ENCODE data around the gene TMEM178A. TPM values are rescaled to one million over a fixed set of nuclear protein-coding genes. Genes with fewer than 3 reads are reported as not detected.
"Not testable (repeated sequence)": the region's sequence is repeated elsewhere in the genome, so short reads cannot be mapped to it uniquely, and the experiment has no call there.

TMEM178A gene
- total RNA-seq, 1 donor from 2014 or later, result 26.9 TPM

- DNase-seq (ENCODE audit: low spot score in 2 of 2) (no peak), FAIRE-seq (no peak)
Observed at GRCh38 chr2:39647104-39647765, 18.5 kb upstream of the TMEM178A start.

GRCh38 chr2:39648580-39648979 is 17.1 kb upstream of the TMEM178A start:
- no peak for FAIRE-seq
- DNase-seq (ENCODE audit: low spot score in 2 of 2), result no peak

- FAIRE-seq (no peak), DNase-seq (ENCODE audit: low spot score in 2 of 2) (no peak)
Observed at GRCh38 chr2:39649511-39649910, 16.2 kb upstream of the TMEM178A start.

GRCh38 chr2:39650468-39650867 is 15.2 kb upstream of the TMEM178A start:
- DNase-seq (ENCODE audit: low spot score in 2 of 2) (no peak), FAIRE-seq (no peak)

GRCh38 chr2:39656215-39656614 is 9.5 kb upstream of the TMEM178A start:
- not testable (repeated sequence) for FAIRE-seq; DNase-seq (ENCODE audit: low spot score in 2 of 2)

GRCh38 chr2:39657287-39657937 is 8.3 kb upstream of the TMEM178A start:
- DNase-seq (ENCODE audit: low spot score in 2 of 2) (no peak), FAIRE-seq (no peak)

GRCh38 chr2:39658371-39658770 is 7.3 kb upstream of the TMEM178A start:
- no peak for FAIRE-seq
- no peak for DNase-seq (ENCODE audit: low spot score in 2 of 2)

GRCh38 chr2:39659765-39660611 is 5.7 kb upstream of the TMEM178A start:
- FAIRE-seq (no peak), DNase-seq (ENCODE audit: low spot score in 2 of 2) (no peak)

GRCh38 chr2:39660612-39661236 is 5.0 kb upstream of the TMEM178A start:
- DNase-seq (ENCODE audit: low spot score in 2 of 2) (no peak), FAIRE-seq (no peak)

- FAIRE-seq, result no peak
Observed at GRCh38 chr2:39661826-39662225, 3.9 kb upstream of the TMEM178A start.

GRCh38 chr2:39663187-39663930 is 2.4 kb upstream of the TMEM178A start:
- no peak for FAIRE-seq
- DNase-seq (ENCODE audit: low spot score in 2 of 2), result no peak

More at GRCh38 chr2:39661826-39662225, 3.9 kb upstream of the TMEM178A start:
- no peak for DNase-seq (ENCODE audit: low spot score in 2 of 2)

GRCh38 chr2:39664232-39664887 is 1.4 kb upstream of the TMEM178A start:
- no peak for DNase-seq (ENCODE audit: low spot score in 2 of 2)
- FAIRE-seq, result no peak

GRCh38 chr2:39664888-39665591 is 677 bp upstream of the TMEM178A start:
- DNase-seq (ENCODE audit: low spot score in 2 of 2) (no peak), FAIRE-seq (no peak)

- FAIRE-seq (no peak), DNase-seq (ENCODE audit: low spot score in 2 of 2) (no peak)
Observed at GRCh38 chr2:39666491-39667101, 879 bp downstream of the TMEM178A start.

GRCh38 chr2:39667104-39667885 is 1.6 kb downstream of the TMEM178A start:
- no peak for DNase-seq (ENCODE audit: low spot score in 2 of 2)
- FAIRE-seq, result no peak

- FAIRE-seq (no peak), DNase-seq (ENCODE audit: low spot score in 2 of 2) (no peak)
Observed at GRCh38 chr2:39667886-39668276, 2.2 kb downstream of the TMEM178A start.

GRCh38 chr2:39668576-39669080 is 2.9 kb downstream of the TMEM178A start:
- FAIRE-seq, result no peak
- no peak for DNase-seq (ENCODE audit: low spot score in 2 of 2)

- DNase-seq (ENCODE audit: low spot score in 2 of 2) (no peak), FAIRE-seq (no peak)
Observed at GRCh38 chr2:39671604-39672003, 5.9 kb downstream of the TMEM178A start.
